Trophoblast cell (in vitro differentiated cells and primary cell): ENCODE data around the gene CFAP92.

Experiments
- DNase-seq, 2 donors: peaks; one replicate each; pipeline ENCODE4 v3.0.0-alpha.2; 2016
- H2AFZ ChIP-seq: 2 replicates; pipeline ENCODE4 v1.6.1; 2013; ENCODE audit warnings: low read length, moderate library complexity, mild to moderate bottlenecking; ENCODE audit not compliant: insufficient read depth, poor library complexity
- H2AK5ac ChIP-seq: 2 replicates; pipeline ENCODE4 v1.6.1; 2013; ENCODE audit warnings: mild to moderate bottlenecking, low read length
- H2BK120ac ChIP-seq: 2 replicates; pipeline ENCODE4 v1.6.1; 2013; ENCODE audit warnings: low read length, mild to moderate bottlenecking, moderate library complexity; ENCODE audit not compliant: insufficient read depth, poor library complexity
- H2BK12ac ChIP-seq: 2 replicates; pipeline ENCODE4 v1.6.1; 2013; ENCODE audit warnings: mild to moderate bottlenecking, low read length, moderate library complexity
- H2BK5ac ChIP-seq: 2 replicates; pipeline ENCODE4 v1.6.1; 2013; ENCODE audit warnings: low read length, low read depth, moderate library complexity, mild to moderate bottlenecking; ENCODE audit not compliant: poor library complexity
- H3K14ac ChIP-seq: 2 replicates; pipeline ENCODE4 v1.6.1; 2013; ENCODE audit warnings: mild to moderate bottlenecking, low read length
- H3K18ac ChIP-seq: 2 replicates; pipeline ENCODE4 v1.6.1; 2013; ENCODE audit warnings: mild to moderate bottlenecking, low read length
- H3K23ac ChIP-seq: 2 replicates; pipeline ENCODE4 v1.6.1; 2013; ENCODE audit warnings: low read length
- H3K27ac ChIP-seq: 2 replicates; pipeline ENCODE4 v1.5.1; 2013; ENCODE audit warnings: low read depth, mild to moderate bottlenecking, inconsistent platforms, low read length, moderate library complexity
- H3K27me3 ChIP-seq: 2 replicates; pipeline ENCODE4 v1.6.1; 2013; ENCODE audit warnings: inconsistent platforms, mild to moderate bottlenecking, low read length, moderate library complexity; ENCODE audit not compliant: insufficient read depth
- H3K36me3 ChIP-seq, 2 experiments: 1 replicate in 1 of 2; 2 replicates in 1 of 2; pipeline ENCODE4 v1.6.1; 2013; ENCODE audit warnings: low read length in 2 of 2, mild to moderate bottlenecking in 2 of 2, moderate library complexity in 1 of 2; ENCODE audit not compliant: insufficient read depth in 2 of 2, control insufficient read depth in 1 of 2
- H3K4ac ChIP-seq: 2 replicates; pipeline ENCODE4 v1.6.1; 2013; ENCODE audit warnings: low read depth, mild to moderate bottlenecking, low read length, moderate library complexity
- H3K4me1 ChIP-seq, 2 experiments: 1 replicate in 1 of 2; 2 replicates in 1 of 2; pipeline ENCODE4 v1.6.1; 2013; ENCODE audit warnings: low read length in 2 of 2, mild to moderate bottlenecking in 2 of 2, moderate library complexity in 1 of 2; ENCODE audit not compliant: insufficient read depth in 2 of 2, control insufficient read depth in 1 of 2
- H3K4me2 ChIP-seq: 2 replicates; pipeline ENCODE4 v1.6.1; 2013; ENCODE audit warnings: inconsistent platforms, mild to moderate bottlenecking, low read length, moderate library complexity
- H3K4me3 ChIP-seq: 2 replicates; pipeline ENCODE4 v1.5.1; 2013; ENCODE audit warnings: mild to moderate bottlenecking, low read depth, low read length, inconsistent platforms
- H3K79me1 ChIP-seq: one replicate; pipeline ENCODE4 v1.6.1; 2013; ENCODE audit warnings: low read length
- H3K79me2 ChIP-seq: 2 replicates; pipeline ENCODE4 v1.6.1; 2013; ENCODE audit warnings: low read length, mild to moderate bottlenecking; ENCODE audit not compliant: control insufficient read depth, insufficient read depth, poor library complexity
- H3K9ac ChIP-seq: 2 replicates; pipeline ENCODE4 v1.6.1; 2013; ENCODE audit warnings: mild to moderate bottlenecking, low read length
- H3K9me3 ChIP-seq: 2 replicates; pipeline ENCODE4 v1.6.1; 2013; ENCODE audit warnings: low read depth, mild to moderate bottlenecking, control low read depth, inconsistent platforms, low read length; ENCODE audit not compliant: insufficient read depth
- H4K12ac ChIP-seq: 2 replicates; pipeline ENCODE4 v1.6.1; 2013; ENCODE audit warnings: low read depth, mild to moderate bottlenecking, low read length, moderate library complexity
- H4K8ac ChIP-seq: 2 replicates; pipeline ENCODE4 v1.6.1; 2013; ENCODE audit warnings: low read depth, mild to moderate bottlenecking, low read length, moderate library complexity
- H4K91ac ChIP-seq: one replicate; pipeline ENCODE4 v1.6.1; 2013; ENCODE audit warnings: low read depth, mild to moderate bottlenecking, low read length, moderate library complexity
- WGBS: extraction: QIAGEN DNeasy Blood & Tissue Kit; methylation state at CpG from one replicate; pipeline ENCODE4 v1.1.7; 2013; ENCODE audit warnings: missing lambda C conversion rate; ENCODE audit not compliant: insufficient read length, insufficient coverage; ENCODE audit errors: extremely low coverage; 5-methylcytosine and 5-hydroxymethylcytosine counted together

Gene CFAP92

DNA sequence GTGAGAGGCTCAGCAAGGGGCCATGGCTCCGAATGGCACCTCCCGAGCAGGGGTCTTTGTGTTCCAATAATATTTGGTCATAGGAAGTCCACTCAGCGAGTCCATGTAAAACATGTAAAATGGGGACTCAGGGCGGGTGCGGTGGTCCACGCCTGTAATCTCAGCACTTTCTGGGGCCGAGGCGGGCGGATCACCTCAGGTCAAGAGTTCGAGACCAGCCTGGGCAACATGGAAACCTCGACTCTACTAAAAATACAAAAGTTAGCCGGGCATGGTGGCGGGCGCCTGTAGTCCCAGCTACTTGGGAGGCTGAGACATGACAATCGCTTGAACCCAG, 33.6 kb upstream of the CFAP92 start:
- Histone ChIP-seq H3K18ac (no peak overlapping the region), H3K79me2 (no peaks in the 10 kb centered on the region), H3K4me3 (no peak overlapping the region), H3K14ac (no peak overlapping the region), H3K36me3 (no peaks in the 10 kb centered on the region), H4K12ac (no peak overlapping the region), H3K27me3 (no peaks in the 10 kb centered on the region), H2AK5ac (no peak overlapping the region), H2AFZ (peak overlapping the region; percentile 17), H3K9ac (no peak overlapping the region), H4K91ac (no peak overlapping the region), H3K79me1 (no peaks in the 10 kb centered on the region), H4K8ac (no peak overlapping the region), H3K4me2 (peak overlapping the region; percentile 40), H3K4ac (no peak overlapping the region), H3K9me3 (no peaks in the 10 kb centered on the region), H2BK120ac (no peak overlapping the region), H2BK12ac (no peak overlapping the region), H3K27ac (no peak overlapping the region), H3K23ac (no peak overlapping the region), H2BK5ac (no peak overlapping the region), H3K4me1 (peaks cover 4 to 10% of the 10 kb centered on the region in 2 experiments)
- whole genome bisulfite sequencing: no CpG with 5 or more reads among the region's 15 CpGs
- DNase-seq: no peak

DNA sequence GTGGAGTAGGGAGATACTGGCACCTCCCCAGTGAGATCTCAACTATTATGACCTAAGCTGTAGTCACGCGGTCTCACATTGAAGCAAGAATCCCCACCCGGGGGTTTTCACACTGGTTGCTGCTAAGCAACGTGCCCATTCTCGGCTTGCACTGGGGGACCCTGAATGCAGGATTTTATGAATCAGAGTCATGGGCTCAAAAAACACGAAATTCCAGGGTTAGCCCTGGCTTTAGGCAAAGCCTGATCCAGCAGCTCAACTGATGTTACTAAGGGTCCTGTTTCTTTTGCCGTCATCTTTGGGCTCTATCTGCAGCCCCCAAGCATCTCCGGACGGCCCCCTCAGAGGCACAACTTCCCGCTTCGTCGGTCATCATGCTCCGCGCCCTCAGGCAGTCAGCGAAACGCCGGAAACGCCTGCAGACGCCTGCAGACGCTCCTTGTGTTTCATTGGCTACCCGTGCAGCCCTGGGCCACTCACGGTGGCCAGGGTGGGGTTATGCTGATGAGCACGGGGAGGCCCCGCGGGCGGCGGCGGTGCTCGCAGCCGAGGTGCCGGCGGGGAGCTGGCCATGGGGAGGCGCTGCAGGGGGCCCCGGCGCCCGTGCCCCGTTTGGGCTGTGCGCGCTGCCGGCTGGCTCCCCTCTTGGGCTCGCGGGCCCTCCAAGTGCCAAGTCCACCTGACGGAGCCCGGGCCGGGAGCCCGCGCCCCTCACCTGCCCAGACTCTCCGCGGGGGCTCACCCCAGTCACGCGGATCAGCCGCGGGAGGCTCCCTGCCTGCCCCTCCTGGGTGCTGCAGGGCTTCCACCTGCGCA, 33.1 kb upstream of the CFAP92 start:
- no peaks in the 10 kb centered on the region for H3K27me3 ChIP-seq
- no peak overlapping the region for H2BK120ac ChIP-seq
- H3K4me2 ChIP-seq: peak overlapping the region; percentile 40
- H3K4ac ChIP-seq: no peak overlapping the region
- no peak overlapping the region for H3K18ac ChIP-seq
- WGBS: no CpG with 5 or more reads among the region's 54 CpGs
- H3K4me3 ChIP-seq: no peak overlapping the region
- no peak overlapping the region for H3K27ac ChIP-seq
- H4K91ac ChIP-seq: no peak overlapping the region
- no peak overlapping the region for H4K12ac ChIP-seq
- no peak overlapping the region for H3K9ac ChIP-seq
- H3K4me1 ChIP-seq: peaks cover 4 to 10% of the 10 kb centered on the region in 2 experiments
- no peak overlapping the region for H3K14ac ChIP-seq
- no peak overlapping the region for H3K23ac ChIP-seq
- peak overlapping the region; percentile 17 for H2AFZ ChIP-seq
- peak overlapping the region; percentile 30 for H4K8ac ChIP-seq
- DNase-seq: peak; percentile 89 to 91
- no peak overlapping the region for H2BK12ac ChIP-seq
- H3K9me3 ChIP-seq: no peaks in the 10 kb centered on the region
- no peaks in the 10 kb centered on the region for H3K79me2 ChIP-seq
- H3K79me1 ChIP-seq: no peaks in the 10 kb centered on the region
- no peak overlapping the region for H2BK5ac ChIP-seq
- H2AK5ac ChIP-seq: no peak overlapping the region
- H3K36me3 ChIP-seq: no peaks in the 10 kb centered on the region

GRCh38 chr3:129025691-129026435, 32.0 kb upstream of the CFAP92 start:
- Histone ChIP-seq H2BK5ac (no peak overlapping the region), H2AK5ac (no peak overlapping the region), H2BK120ac (no peak overlapping the region), H3K27me3 (no peaks in the 10 kb centered on the region), H3K14ac (no peak overlapping the region), H2BK12ac (no peak overlapping the region), H3K23ac (no peak overlapping the region), H4K91ac (no peak overlapping the region), H3K79me1 (no peaks in the 10 kb centered on the region), H3K27ac (no peak overlapping the region), H2AFZ (no peak overlapping the region), H3K4ac (no peak overlapping the region), H3K4me1 (peaks cover 4 to 10% of the 10 kb centered on the region in 2 experiments), H4K12ac (no peak overlapping the region), H3K18ac (no peak overlapping the region), H3K36me3 (no peaks in the 10 kb centered on the region), H3K79me2 (no peaks in the 10 kb centered on the region), H3K4me3 (no peak overlapping the region), H3K4me2 (no peak overlapping the region), H3K9ac (no peak overlapping the region), H4K8ac (no peak overlapping the region), H3K9me3 (no peaks in the 10 kb centered on the region)
- no peak for DNase-seq
- WGBS: no CpG with 5 or more reads among the region's 8 CpGs

DNA sequence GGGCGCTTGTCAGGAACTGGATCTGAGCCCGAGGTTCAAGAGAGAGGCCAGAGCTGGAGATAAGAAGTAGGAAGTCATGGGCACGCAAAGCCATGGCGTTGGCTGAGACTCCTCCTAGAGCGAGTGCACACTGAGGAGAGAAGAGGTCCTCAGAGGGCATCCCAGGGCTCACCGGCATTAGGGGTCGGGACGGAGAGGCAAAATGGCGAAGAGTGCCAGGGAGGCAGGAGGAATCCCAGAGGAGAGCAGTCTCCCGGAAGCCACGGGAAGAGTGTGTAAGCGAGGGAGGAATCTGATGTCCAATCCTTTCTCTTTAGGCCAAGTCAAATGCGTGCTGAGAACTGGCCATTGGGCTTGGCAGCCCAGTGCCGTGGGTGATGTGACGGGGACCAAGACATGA, 31.2 kb upstream of the CFAP92 start:
- Histone ChIP-seq H3K9ac (no peak overlapping the region), H2AFZ (no peak overlapping the region), H4K91ac (no peak overlapping the region), H2BK5ac (no peak overlapping the region), H3K4me1 (peaks cover 4 to 10% of the 10 kb centered on the region in 2 experiments), H2AK5ac (no peak overlapping the region), H3K27me3 (no peaks in the 10 kb centered on the region), H3K18ac (no peak overlapping the region), H3K4me2 (no peak overlapping the region), H3K4ac (no peak overlapping the region), H3K4me3 (no peak overlapping the region), H3K14ac (no peak overlapping the region), H3K9me3 (no peaks in the 10 kb centered on the region), H4K8ac (no peak overlapping the region), H3K23ac (peak overlapping the region; percentile 27), H2BK120ac (no peak overlapping the region), H3K36me3 (no peaks in the 10 kb centered on the region), H2BK12ac (no peak overlapping the region), H4K12ac (no peak overlapping the region), H3K79me2 (no peaks in the 10 kb centered on the region), H3K27ac (no peak overlapping the region), H3K79me1 (no peaks in the 10 kb centered on the region)
- WGBS: no CpG with 5 or more reads among the region's 15 CpGs
- DNase-seq: no peak
